Stimulated activated naive CD4-positive, alpha-beta T cell treated with Interleukin-2 at 50 U/mL for 16 hours (primary cell): Measurements from ENCODE around the gene RXFP3.
"Not testable (repeated sequence)": the region's sequence is repeated elsewhere in the genome, so short reads cannot be mapped to it uniquely, and the experiment has no call there.

Experiments
- DNase-seq: peaks from one replicate; lab custom pipeline; 2025; lab: John Stamatoyannopoulos, UW

Gene RXFP3, protein sequence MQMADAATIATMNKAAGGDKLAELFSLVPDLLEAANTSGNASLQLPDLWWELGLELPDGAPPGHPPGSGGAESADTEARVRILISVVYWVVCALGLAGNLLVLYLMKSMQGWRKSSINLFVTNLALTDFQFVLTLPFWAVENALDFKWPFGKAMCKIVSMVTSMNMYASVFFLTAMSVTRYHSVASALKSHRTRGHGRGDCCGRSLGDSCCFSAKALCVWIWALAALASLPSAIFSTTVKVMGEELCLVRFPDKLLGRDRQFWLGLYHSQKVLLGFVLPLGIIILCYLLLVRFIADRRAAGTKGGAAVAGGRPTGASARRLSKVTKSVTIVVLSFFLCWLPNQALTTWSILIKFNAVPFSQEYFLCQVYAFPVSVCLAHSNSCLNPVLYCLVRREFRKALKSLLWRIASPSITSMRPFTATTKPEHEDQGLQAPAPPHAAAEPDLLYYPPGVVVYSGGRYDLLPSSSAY

DNA sequence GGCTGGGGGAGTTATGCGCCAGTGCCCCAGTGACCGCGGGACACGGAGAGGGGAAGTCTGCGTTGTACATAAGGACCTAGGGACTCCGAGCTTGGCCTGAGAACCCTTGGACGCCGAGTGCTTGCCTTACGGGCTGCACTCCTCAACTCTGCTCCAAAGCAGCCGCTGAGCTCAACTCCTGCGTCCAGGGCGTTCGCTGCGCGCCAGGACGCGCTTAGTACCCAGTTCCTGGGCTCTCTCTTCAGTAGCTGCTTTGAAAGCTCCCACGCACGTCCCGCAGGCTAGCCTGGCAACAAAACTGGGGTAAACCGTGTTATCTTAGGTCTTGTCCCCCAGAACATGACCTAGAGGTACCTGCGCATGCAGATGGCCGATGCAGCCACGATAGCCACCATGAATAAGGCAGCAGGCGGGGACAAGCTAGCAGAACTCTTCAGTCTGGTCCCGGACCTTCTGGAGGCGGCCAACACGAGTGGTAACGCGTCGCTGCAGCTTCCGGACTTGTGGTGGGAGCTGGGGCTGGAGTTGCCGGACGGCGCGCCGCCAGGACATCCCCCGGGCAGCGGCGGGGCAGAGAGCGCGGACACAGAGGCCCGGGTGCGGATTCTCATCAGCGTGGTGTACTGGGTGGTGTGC is at the start of gene RXFP3:
Gene RXFP3, plus strand, starts transcription at position 6 of the 636 bp plus-strand sequence. Its CDS starts 355 bp downstream, at position 361.
- no peak for DNase-seq

DNA sequence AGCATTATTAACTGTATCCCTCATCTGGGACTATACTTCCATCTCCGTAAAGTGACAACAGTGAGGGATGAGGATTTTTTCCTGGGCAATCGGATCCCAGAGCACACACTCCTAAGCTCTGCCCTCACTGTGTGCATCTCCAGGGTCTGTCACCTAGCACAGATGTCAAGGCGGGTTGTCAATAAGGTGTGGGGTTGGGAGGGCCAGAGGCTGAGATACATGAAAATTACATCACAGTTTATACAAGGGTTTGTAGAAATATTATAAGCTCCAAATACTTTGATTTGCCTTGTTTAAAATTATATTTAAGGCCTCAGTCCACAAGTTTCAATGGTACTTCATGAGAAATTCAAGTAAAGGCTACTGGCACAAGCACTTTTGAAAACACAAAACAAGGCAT is 48.9 kb upstream of the RXFP3 start:
- no peak for DNase-seq

DNA sequence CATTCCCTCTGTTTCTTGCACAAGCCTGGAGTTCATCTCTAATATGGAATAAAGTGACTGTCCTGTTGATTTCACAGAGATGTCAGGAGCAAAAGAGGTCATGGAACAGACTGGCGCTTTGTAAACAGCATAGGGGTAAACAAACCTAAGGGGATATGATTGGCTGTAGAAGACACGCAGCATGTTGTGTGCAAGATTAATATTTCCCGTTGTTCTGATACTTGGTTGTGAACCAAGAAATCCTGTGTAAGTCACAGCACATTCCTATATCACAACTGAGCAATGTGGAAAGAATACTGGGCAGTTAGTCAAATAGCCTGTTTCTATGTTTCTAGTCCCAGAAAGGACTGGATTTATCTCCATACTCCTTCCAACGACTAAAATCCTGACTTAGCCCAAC is 47.6 kb upstream of the RXFP3 start:
- DNase-seq: no peak

DNA sequence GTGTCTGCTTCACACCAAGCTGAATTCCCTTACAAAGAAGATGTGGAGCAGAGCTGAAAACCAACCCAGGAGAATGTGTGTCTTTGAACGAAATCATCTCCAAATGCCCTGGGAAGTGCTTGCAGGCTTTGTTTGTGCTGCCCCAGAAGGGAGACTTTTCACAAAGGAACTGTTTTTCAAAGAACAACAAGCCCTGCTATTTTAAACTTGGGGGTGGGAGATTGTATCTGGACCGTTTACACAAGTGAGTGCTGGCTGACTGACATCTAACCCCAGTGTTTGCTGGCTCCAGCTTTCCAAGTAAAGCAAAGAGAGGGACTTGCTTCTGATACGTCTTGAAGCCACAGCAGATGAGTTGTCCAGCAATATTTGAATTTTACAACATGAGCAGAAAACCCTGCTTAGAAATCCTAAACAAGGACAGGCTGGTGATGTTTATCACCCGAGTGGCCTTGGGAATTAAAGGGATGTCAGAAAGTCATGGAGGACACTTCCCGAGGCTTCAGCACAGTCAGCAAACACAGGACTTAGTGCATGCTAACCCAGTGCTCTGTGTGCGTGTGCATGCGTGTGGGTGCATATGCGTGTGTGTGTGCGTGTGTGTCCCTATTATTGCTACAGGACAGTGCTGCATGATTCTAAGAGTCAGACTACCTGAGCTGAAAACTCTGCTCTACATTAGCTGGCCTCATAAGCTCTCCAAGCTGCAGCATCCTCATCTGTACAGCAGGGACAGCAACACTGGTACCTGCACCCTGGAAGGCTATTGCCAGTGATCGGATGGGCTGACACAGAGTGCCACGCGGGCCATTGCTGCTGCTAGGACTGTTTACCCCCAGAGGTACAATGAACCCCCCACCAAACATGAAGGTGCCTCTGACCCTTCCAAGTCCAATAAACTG is 45.8 kb upstream of the RXFP3 start:
- no peak for DNase-seq

DNA sequence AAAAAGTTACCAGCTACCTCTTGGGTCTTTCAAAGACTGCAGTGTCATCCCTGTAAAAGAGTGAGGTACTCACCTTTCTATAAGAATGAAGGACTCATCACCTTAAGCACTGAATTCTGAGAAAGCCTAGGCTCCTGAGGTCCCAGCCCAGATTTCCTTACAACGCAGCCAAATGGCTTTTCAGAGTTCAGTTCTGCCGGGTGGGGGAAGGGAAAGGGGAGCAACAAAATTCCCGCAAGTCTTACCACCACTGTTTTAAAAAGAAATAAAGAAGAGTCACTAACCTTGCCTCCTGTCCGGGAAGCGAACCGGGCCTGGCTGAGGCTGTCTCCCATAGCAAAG is 44.8 kb upstream of the RXFP3 start:
- no peak for DNase-seq

DNA sequence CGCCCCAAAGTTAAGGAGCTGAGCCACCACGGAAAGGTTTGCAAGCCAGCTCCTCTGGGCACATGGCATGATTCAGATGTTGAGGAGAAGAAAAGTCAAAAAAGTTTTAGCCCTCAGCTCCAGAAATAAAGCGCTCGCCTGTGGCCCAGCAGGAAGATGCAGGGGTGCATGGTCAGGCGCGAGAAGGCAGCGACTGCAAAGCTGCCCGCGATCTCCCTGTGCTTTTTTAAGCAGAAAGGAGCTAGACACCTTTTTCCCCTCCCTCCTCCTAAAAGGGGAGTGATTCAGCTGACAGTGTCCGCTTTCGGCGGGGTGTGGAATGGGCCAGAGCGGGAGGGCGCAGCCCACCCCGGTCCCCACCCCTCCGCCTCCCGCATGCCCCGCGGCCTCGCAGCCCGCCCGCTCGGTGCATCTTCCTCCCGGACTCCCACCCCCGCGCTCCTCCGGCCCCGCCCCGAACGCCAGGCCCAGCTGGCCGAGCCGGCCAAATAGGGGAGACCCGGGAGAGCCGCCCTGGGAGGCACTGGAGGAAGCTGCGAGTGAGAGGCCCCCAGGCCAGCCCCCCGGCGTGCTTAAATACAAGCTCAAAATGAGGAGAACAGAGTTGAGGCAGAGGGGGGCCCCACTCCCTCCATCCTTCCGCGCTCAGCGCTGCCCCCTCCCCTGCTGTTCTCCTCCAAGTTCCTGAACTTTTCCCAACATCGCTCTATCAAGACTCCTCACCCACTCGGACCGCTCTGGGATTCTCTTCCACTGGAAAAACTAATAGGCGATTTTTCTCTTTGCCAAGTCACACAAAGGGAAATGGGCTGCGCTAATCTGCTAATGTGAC is 44.2 kb upstream of the RXFP3 start, which contains the start of gene ADAMTS12:
Gene ADAMTS12, minus strand, starts transcription at position 203 of the 832 bp plus-strand sequence. Its CDS starts 134 bp downstream, at position 69.
- no peak for DNase-seq

DNA sequence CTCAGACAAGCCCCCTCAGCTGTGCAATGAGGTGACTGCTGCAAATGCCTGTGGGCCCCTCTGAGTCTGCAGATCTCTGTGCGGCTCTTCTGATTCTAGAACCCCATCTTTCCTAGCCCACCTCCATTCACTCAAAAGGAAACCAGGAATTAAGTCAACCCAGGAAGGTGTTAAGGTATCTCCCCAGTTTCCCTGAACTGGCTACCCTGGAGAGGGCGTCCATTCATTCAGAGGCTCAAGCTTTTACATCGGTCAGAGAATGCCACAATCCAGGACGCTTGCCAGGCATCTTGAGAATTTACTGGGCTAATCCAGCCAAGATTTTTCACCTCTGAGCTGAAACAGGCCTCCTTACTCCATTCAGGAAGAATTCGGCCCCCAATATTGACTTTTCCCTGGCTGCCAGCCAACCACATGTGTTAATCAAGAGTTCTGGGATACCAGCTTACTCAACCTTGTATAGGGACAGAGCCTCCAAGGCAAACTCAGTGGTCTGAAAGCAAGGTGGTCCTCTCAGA is 43.5 kb upstream of the RXFP3 start:
- DNase-seq: no peak

DNA sequence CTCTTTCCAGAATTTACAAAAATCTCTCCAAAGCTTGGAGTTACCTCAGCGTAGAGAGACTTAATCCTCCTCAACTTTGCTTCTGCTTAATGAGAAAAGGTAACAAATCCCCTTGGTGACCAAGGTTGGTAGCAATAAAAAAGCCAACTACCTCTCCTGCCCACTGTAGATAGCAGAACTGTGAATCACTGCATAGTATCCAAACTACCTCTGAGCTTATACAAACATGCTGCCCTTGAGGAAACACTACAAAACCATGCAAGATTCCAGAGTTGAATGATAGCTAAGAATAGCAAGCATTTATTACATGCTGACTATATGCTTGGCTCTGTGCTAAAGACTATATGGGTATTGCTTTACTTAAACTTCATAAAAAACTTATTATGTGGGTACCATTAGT is 41.6 kb upstream of the RXFP3 start:
- DNase-seq: no peak

DNA sequence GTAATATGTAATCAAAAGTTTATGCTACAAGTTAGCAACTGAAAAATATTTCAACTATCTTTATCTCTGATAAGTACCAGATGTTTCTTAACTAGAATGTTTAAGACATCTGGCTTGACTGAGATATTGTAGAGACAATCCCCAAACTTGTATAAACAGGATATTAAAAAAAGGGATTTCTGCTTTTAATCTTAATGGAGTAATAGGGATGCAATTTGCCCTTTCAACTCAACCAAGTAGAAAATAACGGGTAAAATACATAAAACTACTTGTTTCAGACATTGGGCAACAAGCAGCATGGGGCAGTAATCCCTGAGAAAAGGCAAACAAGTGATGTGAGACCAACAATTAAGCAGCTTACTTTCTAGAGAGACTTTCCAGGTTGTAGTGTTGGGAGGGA is 35.0 kb upstream of the RXFP3 start:
- no peak for DNase-seq

DNA sequence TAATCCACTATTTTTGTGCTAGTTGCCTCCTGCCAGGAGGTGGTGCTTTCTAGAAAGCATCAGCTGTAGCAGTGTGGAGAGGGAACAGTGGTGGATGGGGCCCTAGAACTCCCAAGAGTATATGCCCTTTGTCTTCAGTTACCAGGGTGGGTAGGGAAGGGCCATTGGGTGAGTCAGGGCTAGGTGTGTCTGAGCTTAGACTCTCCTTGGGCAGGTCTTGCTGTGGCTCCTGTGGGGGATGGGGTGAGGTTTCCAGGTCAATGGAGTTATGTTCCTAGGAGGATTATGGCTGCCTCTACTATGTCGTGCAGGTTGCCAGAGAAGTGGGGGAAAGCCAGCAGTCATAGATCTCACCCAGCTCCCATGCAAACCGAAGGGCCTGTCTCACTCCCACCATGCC is 33.1 kb upstream of the RXFP3 start:
- no peak for DNase-seq

DNA sequence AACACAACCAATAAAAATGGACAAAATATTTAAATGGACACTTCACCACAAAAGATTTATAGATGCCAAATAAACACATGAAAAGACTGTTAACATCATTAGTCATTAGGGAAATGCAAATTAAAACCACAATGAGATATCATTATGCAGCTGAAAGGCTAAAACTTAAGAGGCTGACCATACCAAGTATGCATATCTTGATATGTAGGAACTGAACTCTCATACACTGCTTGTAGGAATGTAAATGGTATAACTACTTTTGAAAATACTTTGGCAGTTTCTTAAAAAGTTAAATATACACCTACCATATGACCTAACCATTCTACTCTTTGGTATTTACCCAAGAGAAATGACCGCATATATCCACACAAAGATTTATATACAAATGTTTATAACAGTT is 30.8 kb upstream of the RXFP3 start:
- DNase-seq: no peak

DNA sequence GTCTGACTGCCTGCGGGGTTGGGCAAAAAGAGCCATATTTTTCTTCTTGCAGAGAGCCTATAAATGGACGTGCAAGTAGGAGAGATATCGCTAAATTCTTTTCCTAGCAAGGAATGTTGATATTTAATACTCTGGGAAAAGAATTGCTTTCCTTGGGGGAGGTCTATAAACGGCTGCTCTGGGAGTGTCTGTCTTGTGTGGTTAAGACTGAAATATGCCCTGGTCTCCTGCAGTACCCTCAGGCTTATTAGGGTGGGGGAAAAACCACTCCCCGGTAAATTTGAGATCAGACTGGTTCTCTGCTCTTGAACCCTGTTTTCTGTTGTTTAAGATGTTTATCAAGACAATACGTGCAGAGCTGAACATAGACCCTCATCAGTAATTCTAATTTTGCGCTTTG is 29.9 kb upstream of the RXFP3 start:
- DNase-seq: not testable (repeated sequence)

DNA sequence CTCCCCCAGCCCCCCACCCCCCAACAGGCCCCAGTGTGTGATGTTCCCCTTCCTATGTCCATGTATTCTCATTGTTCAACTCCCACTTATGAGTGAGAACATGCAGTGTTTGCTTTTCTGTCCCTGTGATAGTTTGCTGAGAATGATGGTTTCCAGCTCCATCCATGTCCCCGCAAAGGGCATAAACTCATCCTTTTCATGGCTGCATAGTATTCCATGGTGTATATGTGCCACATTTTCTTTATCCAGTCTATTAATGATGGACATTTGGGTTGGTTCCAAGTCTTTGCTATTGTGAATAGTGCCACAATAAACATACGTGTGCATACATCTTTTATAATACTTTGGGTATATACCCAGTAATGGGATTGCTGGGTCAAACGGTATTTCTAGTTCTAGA is 21.3 kb upstream of the RXFP3 start:
- not testable (repeated sequence) for DNase-seq

DNA sequence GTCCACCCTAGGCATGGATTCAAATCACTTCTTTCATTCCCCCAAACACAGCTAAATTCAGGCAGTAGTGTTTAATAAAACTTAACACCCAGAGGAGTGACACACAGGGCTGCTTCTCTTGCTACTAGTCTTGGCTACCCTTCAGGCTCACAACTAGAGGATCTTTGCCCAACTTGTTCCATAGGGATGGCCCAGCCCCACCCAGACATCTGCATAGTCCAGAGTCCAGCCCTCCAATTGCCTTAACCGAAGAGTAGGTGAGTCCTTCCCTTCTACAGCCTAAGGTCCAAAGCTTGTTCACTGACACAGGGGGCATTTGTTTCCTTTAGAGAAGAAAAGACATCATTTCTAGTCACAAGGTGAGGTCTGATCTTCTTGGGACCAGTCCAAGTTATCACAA is 15.2 kb upstream of the RXFP3 start:
- no peak for DNase-seq

DNA sequence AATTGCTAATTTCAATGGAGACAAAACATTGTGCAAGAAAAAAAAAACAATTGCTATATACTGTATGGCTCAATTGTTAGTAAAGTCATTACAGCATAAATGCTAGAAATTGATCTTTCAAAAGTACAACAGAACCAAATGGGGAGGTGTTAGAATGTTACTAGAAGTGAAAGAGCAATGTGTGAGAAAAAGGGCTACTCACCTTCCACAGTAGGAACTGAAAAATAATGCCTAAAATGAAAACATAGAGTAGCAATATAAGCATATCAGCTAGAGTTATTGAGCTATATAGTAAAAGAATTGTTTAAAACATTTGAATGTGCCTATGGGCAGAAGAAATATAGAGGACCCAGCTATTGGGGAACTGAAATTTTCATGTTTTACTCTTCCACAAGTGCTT is 10.9 kb upstream of the RXFP3 start:
- DNase-seq: no peak

DNA sequence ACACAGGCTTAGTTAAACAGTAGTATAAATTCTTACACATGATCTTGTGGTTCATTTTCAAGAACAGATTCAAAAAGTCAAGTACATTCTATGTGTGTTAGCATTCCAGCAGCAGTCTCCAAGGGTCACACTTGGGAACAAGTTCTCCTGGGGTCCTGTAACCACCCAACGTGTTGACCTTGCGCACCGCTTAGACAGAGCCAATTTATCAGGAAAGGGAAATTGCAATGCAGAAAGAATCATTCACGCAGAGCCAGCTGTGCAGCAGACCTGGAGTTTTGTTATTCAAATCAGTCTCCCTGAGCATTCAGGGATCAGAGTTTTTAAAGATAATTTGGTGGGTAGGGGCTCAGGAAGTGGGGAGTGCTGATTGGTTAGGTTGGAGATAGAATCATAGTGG is 8.5 kb upstream of the RXFP3 start:
- no peak for DNase-seq

DNA sequence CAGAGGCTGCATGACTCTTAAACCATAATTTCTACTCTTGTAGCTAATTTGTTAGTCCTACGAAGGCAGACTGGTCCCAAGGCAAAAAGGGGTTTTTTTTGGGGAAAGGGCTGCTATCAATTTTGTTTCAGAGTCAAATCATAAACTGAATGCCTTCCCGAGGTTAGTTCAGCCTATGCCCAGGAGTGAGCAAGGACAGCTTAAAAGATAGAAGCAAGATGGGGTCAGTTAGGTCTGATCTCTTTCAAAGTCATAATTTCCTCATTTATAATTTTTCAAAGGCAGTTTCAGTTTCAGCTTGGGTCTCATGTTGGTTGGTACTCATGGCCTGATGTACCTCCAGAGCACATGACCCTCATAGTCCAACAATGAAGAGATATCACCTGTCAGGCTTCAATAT is 7.9 kb upstream of the RXFP3 start:
- no peak for DNase-seq

DNA sequence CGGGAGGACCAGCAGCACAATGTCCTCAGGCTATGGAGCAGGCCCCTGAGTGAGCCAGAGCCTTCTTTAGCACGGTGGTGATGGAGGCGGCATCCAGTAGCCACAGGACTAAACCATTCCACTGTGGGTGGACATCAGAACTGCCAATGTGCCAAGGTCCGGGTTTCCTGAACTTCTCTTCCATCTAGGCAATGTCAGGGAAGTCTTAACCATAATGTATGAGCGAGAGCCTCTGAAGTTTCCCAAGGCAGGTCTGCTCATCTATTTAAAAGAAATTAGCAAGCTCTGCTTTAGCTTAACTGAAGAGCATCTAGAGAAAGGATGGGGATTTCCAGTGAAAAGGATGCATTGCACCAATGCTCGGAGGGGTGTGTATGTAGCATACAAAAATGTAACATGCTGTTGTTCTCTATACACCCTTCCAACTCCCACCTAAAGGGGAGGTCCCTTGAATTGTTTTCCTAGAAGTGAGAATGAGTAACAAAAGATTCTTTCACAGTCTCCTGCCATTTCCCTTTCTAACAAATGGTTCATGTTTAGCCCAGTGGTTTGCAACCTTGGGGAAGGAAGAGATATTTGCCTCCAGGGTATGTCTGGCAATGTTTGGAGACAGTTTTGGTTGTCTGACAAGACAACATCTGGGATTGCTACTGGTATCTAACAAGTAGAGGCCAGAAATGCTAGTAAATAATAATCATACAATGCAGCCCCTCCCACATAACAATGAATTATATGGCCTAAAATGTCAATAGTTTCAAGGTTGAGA is 6.1 kb upstream of the RXFP3 start:
- DNase-seq: no peak

DNA sequence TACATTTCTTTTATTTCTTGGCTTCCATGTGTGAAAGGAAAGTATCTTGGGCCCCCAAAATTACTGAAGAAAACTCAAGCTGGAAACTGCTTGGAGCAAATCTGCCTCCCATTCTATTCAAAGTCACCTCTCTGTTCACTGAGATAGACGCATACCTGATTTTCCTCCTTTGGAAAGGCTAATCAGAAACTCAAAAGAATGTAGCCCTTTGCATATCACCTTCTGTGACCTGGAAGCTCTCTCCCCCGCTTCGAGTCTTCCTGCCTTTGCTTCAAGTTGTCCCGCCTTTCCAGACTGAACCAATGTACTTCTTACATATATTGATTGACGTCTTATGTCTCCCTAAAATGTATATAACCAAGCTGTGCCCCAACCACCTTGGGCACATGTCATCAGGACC is 5.0 kb upstream of the RXFP3 start:
- DNase-seq: no peak

DNA sequence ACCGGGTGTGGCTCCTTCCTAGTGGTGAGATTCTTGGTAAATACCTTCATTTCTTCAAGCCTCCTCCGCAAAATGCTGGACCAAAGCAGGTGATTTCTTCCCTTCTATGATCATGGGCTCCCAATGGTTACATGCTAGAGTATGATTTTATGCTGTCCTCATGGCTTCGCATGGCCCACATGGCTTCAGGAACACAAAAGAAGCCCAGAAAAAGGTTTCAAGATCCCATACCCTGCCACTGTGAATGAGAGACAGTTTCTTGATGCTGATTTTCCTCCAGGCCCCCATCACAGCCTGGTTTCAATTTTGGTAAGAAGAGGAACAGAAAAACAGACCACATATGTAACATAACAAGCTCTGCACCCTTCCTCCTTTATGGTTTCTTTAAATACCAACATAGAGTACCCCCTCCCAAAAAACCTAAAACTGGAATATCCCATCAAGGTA is 2.4 kb upstream of the RXFP3 start:
- DNase-seq: no peak

DNA sequence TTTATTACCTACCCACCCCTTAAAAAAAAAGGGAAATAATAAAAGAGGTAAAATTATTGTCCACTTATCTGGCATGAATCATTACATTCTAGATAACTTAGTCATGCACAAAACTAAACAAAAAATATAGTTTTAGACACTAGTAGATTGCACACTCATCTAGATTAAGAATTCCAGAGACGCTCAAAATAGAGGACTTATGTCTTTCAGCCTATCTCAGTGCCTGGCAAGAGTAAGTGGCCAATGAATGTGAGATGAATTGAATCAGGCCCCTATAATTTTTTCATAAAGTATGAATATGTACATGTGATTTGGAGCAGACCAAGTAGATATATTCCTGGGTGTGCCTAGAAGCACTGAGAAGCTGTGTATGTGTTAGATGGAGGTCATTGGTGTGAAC is 2.0 kb upstream of the RXFP3 start:
- DNase-seq: no peak
